Measurements from ENCODE around the gene SCN1B.

SCN1B gene

DNA sequence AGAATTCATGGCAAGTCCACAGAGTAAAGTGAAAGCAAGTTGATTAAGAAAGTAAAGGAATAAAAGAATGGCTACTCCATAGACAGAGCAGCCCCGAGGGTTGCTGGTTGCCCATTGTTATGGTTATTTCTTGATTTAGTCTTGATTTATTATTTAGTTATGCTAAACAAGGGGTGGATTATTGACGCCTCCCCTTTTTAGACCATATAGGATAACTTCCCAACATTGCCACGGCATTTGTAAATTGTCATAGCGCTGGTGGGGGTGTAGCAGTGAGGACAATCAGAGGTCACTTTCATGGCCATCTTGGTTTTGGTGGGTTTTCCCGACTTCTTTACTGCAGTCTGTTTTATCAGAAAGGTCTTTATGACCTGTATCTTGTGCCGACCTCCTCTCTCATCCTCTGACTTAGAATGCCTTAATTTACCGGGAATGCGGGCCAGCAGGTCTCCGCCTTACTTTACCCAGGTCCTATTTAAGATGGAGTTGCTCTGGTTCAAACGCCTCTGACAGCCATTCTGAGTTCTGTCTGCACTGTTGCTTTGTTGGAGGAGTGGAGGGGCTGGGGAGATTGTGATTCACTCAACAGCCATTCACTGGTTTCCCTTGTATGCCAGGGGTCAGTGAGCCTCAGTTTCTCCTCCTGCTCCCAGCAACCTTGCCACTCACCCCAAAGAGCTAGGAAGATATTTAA is 38.8 kb downstream of the SCN1B start:
- H3K27me3 ChIP-seq (ENCODE audit: insufficient read depth, low read depth, severe bottlenecking): no peaks in the 10 kb centered on the region
- H3K4me3 ChIP-seq (ENCODE audit: low read depth, low read length): no peak overlapping the region
- TF ChIP-seq CTCF (IDR thresholded peaks at IDR 0.05; ENCODE audit: low read depth, low read length): no peak
- peaks cover 3% of the 10 kb centered on the region for H3K9me3 ChIP-seq (ENCODE audit: severe bottlenecking)
- DNase-seq: no peak
- no peak overlapping the region; the same call in 1 of the 2 replicates for H3K27ac ChIP-seq
- H3K36me3 ChIP-seq: no peaks in the 10 kb centered on the region

- peaks cover 3% of the 10 kb centered on the region for H3K9me3 ChIP-seq (ENCODE audit: severe bottlenecking)
- H3K27ac ChIP-seq: no peak overlapping the region
- H3K36me3 ChIP-seq: no peaks in the 10 kb centered on the region
- DNase-seq: no peak
- H3K27me3 ChIP-seq (ENCODE audit: insufficient read depth, low read depth, severe bottlenecking): no peaks in the 10 kb centered on the region
- H3K4me3 ChIP-seq (ENCODE audit: low read depth, low read length): no peak overlapping the region
- TF ChIP-seq CTCF (IDR thresholded peaks at IDR 0.05; ENCODE audit: low read depth, low read length): no peak
Observed at GRCh38 chr19:35069696-35070095, 39.4 kb downstream of the SCN1B start.

GRCh38 chr19:35070471-35070870 is 40.2 kb downstream of the SCN1B start:
- Histone ChIP-seq H3K4me3 (ENCODE audit: low read depth, low read length) (no peak overlapping the region), H3K27ac (no peak overlapping the region), H3K9me3 (ENCODE audit: severe bottlenecking) (peaks cover 3% of the 10 kb centered on the region), H3K36me3 (no peaks in the 10 kb centered on the region), H3K27me3 (ENCODE audit: insufficient read depth, low read depth, severe bottlenecking) (no peaks in the 10 kb centered on the region)
- TF ChIP-seq CTCF (IDR thresholded peaks at IDR 0.05; ENCODE audit: low read depth, low read length): no peak
- no peak for DNase-seq

DNA sequence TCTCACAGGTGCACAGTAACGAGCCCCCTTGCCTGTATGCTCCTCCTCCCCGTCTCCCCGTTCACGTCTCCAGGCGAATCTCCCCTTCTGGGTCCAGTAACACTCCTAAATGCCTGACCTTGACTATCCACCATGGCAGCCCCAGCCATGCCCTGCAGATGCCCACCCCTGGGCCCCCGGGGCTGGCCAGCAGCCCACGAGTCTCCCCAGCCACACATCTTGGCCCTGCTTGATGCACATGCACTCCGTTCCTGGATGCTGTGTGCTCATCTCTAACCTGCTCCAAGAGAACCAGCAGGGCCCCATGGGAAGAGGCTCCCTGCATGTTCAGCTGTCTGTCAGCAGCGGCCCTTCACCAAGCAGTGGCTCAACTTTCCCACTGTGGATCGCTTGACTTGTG is 43.2 kb downstream of the SCN1B start:
- H3K4me3 ChIP-seq (ENCODE audit: low read depth, low read length): no peak overlapping the region
- H3K9me3 ChIP-seq (ENCODE audit: severe bottlenecking): no peaks in the 10 kb centered on the region
- H3K27ac ChIP-seq: no peak overlapping the region
- no peak for TF ChIP-seq CTCF (IDR thresholded peaks at IDR 0.05; ENCODE audit: low read depth, low read length)
- no peaks in the 10 kb centered on the region for H3K27me3 ChIP-seq (ENCODE audit: insufficient read depth, low read depth, severe bottlenecking)
- DNase-seq: no peak
- H3K36me3 ChIP-seq: no peaks in the 10 kb centered on the region

- no peaks in the 10 kb centered on the region for H3K9me3 ChIP-seq (ENCODE audit: severe bottlenecking)
- no peaks in the 10 kb centered on the region for H3K36me3 ChIP-seq
- no peaks in the 10 kb centered on the region for H3K27me3 ChIP-seq (ENCODE audit: insufficient read depth, low read depth, severe bottlenecking)
- DNase-seq: no peak
- TF ChIP-seq CTCF (IDR thresholded peaks at IDR 0.05; ENCODE audit: low read depth, low read length): no peak
- no peak overlapping the region for H3K4me3 ChIP-seq (ENCODE audit: low read depth, low read length)
- H3K27ac ChIP-seq: no peak overlapping the region
Observed at GRCh38 chr19:35073941-35074340, 43.7 kb downstream of the SCN1B start.

All from WERI-Rb-1 (cell line).